K562 (cell line): Measurements from ENCODE around the gene SLC30A9. TPM values are rescaled to one million over a fixed set of nuclear protein-coding genes. Genes with fewer than 3 reads are reported as not detected.

Experiments
- ETV6 ChIP-seq, 3 experiments: fragments of 150-350 bp in 1 of 3; sonication (generic) in 1 of 3; formaldehyde crosslinking in 1 of 3; IDR thresholded peaks; 2 replicates each; pipeline versions ENCODE4 v1.6.1 to v1.8.0; 2014 to 2022; ENCODE audit warnings: borderline replicate concordance in 2 of 3, low read depth in 2 of 3, antibody characterized with exemption in 1 of 3, low read length in 1 of 3, mild to moderate bottlenecking in 1 of 3, missing genetic modification reagents in 1 of 3
- HMG20A ChIP-seq: fragments of 450-650 bp; formaldehyde crosslinking; conservative IDR thresholded peaks from 2 replicates; pipeline ENCODE4 v1.4.0; 2020; ENCODE audit warnings: mild to moderate bottlenecking, mixed read lengths
- HNRNPH1 ChIP-seq: fragments of 200-400 bp; formaldehyde crosslinking; optimal IDR thresholded peaks from 2 replicates; pipeline ENCODE3; 2017; ENCODE audit warnings: low read depth, mild to moderate bottlenecking, low read length, moderate library complexity
- HNRNPK ChIP-seq: fragments of 200-400 bp; formaldehyde crosslinking; IDR thresholded peaks from one replicate; pipeline ENCODE4 v1.6.1; 2018; ENCODE audit warnings: mild to moderate bottlenecking, low read depth, low read length; ENCODE audit not compliant: poor library complexity, severe bottlenecking
- JUND ChIP-seq, 2 experiments: IDR thresholded peaks; 2 replicates in 1 of 2; 3 replicates in 1 of 2; pipeline ENCODE4 v1.6.1; 2011; ENCODE audit warnings: borderline replicate concordance in 2 of 2, low read depth in 2 of 2, low read length in 2 of 2, improper control_type of control experiment in 1 of 2, missing biosample characterization in 1 of 2, missing genetic modification characterization in 1 of 2, missing genetic modification reagents in 1 of 2
- KAT7 ChIP-seq: sonication (generic); formaldehyde crosslinking; IDR thresholded peaks from 2 replicates; pipeline ENCODE4 v1.8.0; 2022; ENCODE audit warnings: missing genetic modification reagents, mild to moderate bottlenecking, borderline replicate concordance
- MCM7 ChIP-seq, 2 experiments: fragments of 450-650 bp; IDR thresholded peaks; 2 replicates each; pipeline ENCODE4 v1.6.1; 2016 to 2018
- NR1H2 ChIP-seq: sonication (generic); formaldehyde crosslinking; IDR thresholded peaks from 2 replicates; pipeline ENCODE4 v1.4.0; 2020; ENCODE audit warnings: mild to moderate bottlenecking, missing genetic modification reagents
- RAD21 ChIP-seq, 2 experiments: fragments of 250-450 bp in 1 of 2; fragments of 450-650 bp in 1 of 2; sonication (Bioruptor Pico) in 1 of 2; formaldehyde crosslinking in 1 of 2; IDR thresholded peaks in 1 of 2; conservative IDR thresholded peaks in 1 of 2; 2 replicates each; pipeline versions ENCODE4 v1.4.0 to v1.8.0; 2020 to 2022; ENCODE audit warnings: mild to moderate bottlenecking in 2 of 2, moderate library complexity in 1 of 2
- TRIM24 ChIP-seq, 2 experiments: fragments of 450-650 bp; IDR thresholded peaks; 2 replicates each; pipeline ENCODE4 v1.6.1; 2016
- ZNF384 ChIP-seq: IDR thresholded peaks from 2 replicates; pipeline ENCODE4 v1.6.1; 2012; ENCODE audit warnings: low read depth, low read length, improper control_type of control experiment
- polyA plus RNA-seq, 8 experiments: library from polyadenylated mRNA; depleted of rRNA in 4 of 8; stranded (reverse) in 5 of 8; unstranded in 3 of 8; fragments of >200 nt; fragmentation: Nextera tagmentation in 2 of 8; fragmentation: Illumina TruSeq in 1 of 8; extraction: Ambion mirVana in 2 of 8; extraction: Trizol in 1 of 8; gene quantifications; 2 replicates each; pipeline versions ENCODE4 v1.2.1 to v1.2.3, GENCODE V29; 2011 to 2014; ENCODE audit warnings: inconsistent platforms in 1 of 8, missing spikeins in 1 of 8
- total RNA-seq, 7 experiments: library from RNA; depleted of rRNA in 6 of 7; stranded (reverse); fragments of >200 nt in 6 of 7; fragmentation: Illumina TruSeq in 2 of 7; extraction: Trizol in 2 of 7; gene quantifications; 2 replicates each; pipeline versions ENCODE4 v1.2.1 to v1.2.3, GENCODE V29; 2011 to 2021; ENCODE audit warnings: low replicate concordance in 1 of 7
- TF ChIP-seq, protein P1 (sequence below): fragments of 250-450 bp; sonication (Bioruptor Pico); IDR thresholded peaks from 2 replicates; pipeline ENCODE4 v1.5.0; 2021; ENCODE audit warnings: mild to moderate bottlenecking, borderline replicate concordance
- TF ChIP-seq, protein P2 (sequence below): fragments of 250-450 bp; sonication (Bioruptor Pico); IDR thresholded peaks from 2 replicates; pipeline ENCODE4 v1.5.0; 2020; ENCODE audit warnings: mild to moderate bottlenecking, borderline replicate concordance
- TF ChIP-seq, protein P3 (sequence below): fragments of 250-450 bp; sonication (Bioruptor Pico); IDR thresholded peaks from 2 replicates; pipeline ENCODE4 v1.4.0; 2020; ENCODE audit warnings: mild to moderate bottlenecking, moderate library complexity
- TF ChIP-seq, protein P4 (sequence below): fragments of 200-800 bp; sonication (Bioruptor generic); IDR thresholded peaks from 2 replicates; pipeline ENCODE4 v1.6.1; 2017; ENCODE audit warnings: missing genetic modification characterization, missing compliant biosample characterization

SLC30A9 gene
- total and polyA plus RNA-seq, 9 of the 15 experiments (the other 6 are each of a cell fraction or from before 2014, with no cell fraction given): 14.7 to 73.5 (median 51.6) TPM

DNA sequence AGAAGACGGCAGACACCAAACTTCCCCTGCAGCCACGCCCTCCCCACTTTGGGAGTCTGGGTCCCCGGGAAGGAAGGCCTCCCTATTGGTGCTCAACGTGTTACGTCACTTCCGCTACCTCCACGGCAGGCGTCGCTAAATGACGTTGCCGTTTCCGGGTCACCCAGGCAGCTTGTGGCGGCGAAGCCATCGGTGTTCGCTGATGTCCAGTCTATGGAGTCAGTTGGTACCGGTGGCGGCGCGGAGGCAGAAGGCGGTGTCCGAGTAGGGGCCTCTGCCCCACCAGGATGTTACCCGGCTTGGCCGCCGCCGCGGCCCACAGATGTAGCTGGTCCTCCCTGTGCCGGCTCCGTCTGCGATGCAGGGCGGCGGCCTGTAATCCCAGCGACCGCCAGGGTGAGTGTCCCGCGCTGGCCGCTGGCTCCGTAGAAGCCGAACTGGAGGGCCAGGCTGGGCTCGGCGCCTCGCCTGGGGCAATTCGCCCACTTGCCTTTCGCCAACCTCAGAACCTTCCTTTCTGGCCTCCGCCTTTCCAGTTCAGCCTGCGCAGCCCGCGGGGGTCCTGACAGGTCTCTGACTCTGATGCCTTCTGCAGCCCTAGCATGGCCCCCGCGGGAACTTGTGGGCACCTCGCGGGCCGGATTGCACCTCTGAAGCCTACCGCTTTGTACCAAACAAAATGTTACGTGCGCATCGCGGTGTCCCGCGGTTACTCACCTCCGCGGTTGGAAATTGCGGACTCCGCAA lies at the start of gene SLC30A9 (continued):
- TF ChIP-seq, protein P1, sequence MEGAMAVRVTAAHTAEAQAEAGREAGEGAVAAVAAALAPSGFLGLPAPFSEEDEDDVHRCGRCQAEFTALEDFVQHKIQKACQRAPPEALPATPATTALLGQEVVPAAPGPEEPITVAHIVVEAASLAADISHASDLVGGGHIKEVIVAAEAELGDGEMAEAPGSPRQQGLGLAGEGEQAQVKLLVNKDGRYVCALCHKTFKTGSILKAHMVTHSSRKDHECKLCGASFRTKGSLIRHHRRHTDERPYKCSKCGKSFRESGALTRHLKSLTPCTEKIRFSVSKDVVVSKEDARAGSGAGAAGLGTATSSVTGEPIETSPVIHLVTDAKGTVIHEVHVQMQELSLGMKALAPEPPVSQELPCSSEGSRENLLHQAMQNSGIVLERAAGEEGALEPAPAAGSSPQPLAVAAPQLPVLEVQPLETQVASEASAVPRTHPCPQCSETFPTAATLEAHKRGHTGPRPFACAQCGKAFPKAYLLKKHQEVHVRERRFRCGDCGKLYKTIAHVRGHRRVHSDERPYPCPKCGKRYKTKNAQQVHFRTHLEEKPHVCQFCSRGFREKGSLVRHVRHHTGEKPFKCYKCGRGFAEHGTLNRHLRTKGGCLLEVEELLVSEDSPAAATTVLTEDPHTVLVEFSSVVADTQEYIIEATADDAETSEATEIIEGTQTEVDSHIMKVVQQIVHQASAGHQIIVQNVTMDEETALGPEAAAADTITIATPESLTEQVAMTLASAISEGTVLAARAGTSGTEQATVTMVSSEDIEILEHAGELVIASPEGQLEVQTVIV (CRISPR knock-in tag): no peak
- TF ChIP-seq RAD21 (CRISPR knock-in tag; conservative IDR thresholded peaks at IDR 0.05 in 1 of 2, IDR thresholded peaks at IDR 0.05 in 1 of 2) (no peak), ETV6 (IDR thresholded peaks at IDR 0.05; ENCODE audit: borderline replicate concordance in 1 of 2, low read depth in 2 of 2, low read length in 1 of 2) (no peak), ETV6 (CRISPR knock-in tag; IDR thresholded peaks at IDR 0.05; ENCODE audit: borderline replicate concordance) (no peak), TRIM24 (IDR thresholded peaks at IDR 0.05) (no peak), KAT7 (CRISPR knock-in tag) (peak; percentile 55; the same call in 1 of the 2 replicates), HNRNPH1 (no peak), MCM7 (IDR thresholded peaks at IDR 0.05) (no peak), NR1H2 (no peak), JUND (IDR thresholded peaks at IDR 0.05; ENCODE audit: borderline replicate concordance, low read depth, low read length) (peak; percentile 68; the same call in 1 of the 2 replicates), JUND (tag; IDR thresholded peaks at IDR 0.05; ENCODE audit: borderline replicate concordance, low read depth, low read length) (peak; percentile 40; the same call in 1 of the 3 replicates), HNRNPK (no peak), HMG20A (no peak), ZNF384 (no peak; the same call in 1 of the 2 replicates)
- TF ChIP-seq, protein P2, sequence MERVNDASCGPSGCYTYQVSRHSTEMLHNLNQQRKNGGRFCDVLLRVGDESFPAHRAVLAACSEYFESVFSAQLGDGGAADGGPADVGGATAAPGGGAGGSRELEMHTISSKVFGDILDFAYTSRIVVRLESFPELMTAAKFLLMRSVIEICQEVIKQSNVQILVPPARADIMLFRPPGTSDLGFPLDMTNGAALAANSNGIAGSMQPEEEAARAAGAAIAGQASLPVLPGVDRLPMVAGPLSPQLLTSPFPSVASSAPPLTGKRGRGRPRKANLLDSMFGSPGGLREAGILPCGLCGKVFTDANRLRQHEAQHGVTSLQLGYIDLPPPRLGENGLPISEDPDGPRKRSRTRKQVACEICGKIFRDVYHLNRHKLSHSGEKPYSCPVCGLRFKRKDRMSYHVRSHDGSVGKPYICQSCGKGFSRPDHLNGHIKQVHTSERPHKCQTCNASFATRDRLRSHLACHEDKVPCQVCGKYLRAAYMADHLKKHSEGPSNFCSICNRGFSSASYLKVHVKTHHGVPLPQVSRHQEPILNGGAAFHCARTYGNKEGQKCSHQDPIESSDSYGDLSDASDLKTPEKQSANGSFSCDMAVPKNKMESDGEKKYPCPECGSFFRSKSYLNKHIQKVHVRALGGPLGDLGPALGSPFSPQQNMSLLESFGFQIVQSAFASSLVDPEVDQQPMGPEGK (CRISPR knock-in tag): no peak
- TF ChIP-seq, protein P3, sequence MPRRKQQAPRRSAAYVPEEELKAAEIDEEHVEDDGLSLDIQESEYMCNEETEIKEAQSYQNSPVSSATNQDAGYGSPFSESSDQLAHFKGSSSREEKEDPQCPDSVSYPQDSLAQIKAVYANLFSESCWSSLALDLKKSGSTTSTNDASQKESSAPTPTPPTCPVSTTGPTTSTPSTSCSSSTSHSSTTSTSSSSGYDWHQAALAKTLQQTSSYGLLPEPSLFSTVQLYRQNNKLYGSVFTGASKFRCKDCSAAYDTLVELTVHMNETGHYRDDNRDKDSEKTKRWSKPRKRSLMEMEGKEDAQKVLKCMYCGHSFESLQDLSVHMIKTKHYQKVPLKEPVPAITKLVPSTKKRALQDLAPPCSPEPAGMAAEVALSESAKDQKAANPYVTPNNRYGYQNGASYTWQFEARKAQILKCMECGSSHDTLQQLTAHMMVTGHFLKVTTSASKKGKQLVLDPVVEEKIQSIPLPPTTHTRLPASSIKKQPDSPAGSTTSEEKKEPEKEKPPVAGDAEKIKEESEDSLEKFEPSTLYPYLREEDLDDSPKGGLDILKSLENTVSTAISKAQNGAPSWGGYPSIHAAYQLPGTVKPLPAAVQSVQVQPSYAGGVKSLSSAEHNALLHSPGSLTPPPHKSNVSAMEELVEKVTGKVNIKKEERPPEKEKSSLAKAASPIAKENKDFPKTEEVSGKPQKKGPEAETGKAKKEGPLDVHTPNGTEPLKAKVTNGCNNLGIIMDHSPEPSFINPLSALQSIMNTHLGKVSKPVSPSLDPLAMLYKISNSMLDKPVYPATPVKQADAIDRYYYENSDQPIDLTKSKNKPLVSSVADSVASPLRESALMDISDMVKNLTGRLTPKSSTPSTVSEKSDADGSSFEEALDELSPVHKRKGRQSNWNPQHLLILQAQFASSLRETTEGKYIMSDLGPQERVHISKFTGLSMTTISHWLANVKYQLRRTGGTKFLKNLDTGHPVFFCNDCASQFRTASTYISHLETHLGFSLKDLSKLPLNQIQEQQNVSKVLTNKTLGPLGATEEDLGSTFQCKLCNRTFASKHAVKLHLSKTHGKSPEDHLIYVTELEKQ (CRISPR knock-in tag): no peak
- TF ChIP-seq, protein P4, sequence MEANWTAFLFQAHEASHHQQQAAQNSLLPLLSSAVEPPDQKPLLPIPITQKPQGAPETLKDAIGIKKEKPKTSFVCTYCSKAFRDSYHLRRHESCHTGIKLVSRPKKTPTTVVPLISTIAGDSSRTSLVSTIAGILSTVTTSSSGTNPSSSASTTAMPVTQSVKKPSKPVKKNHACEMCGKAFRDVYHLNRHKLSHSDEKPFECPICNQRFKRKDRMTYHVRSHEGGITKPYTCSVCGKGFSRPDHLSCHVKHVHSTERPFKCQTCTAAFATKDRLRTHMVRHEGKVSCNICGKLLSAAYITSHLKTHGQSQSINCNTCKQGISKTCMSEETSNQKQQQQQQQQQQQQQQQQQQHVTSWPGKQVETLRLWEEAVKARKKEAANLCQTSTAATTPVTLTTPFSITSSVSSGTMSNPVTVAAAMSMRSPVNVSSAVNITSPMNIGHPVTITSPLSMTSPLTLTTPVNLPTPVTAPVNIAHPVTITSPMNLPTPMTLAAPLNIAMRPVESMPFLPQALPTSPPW (CRISPR knock-in tag): peak; percentile 43
